Erythroblast (primary cell): ENCODE measurements around the gene ZNF614.

Source experiments
- GATA1 ChIP-seq: IDR thresholded peaks from 2 replicates; pipeline ENCODE4 v1.6.1; 2011; ENCODE audit warnings: low read depth, mild to moderate bottlenecking, control low read depth, low read length, moderate library complexity
- POLR2A ChIP-seq: IDR thresholded peaks from 2 replicates; pipeline ENCODE4 v1.6.1; 2011; ENCODE audit warnings: mild to moderate bottlenecking, low read length

DNA sequence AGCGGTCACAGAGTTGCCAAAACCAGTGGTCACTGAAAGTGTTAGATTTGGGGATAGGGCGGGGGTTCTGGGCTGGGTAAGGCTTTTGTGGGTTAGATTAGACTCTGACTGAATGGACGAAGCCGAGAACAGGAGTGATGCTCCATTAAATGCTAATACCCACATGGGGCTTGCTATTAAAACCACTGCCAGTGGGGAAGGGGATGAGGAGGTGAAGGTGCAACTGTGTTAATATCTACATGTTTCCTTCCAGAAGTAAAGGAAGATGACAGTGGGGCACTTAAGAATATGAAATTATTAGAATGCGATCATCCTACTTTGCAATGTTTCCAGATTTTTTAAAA, 573 bp upstream of the ZNF614 start:
- TF ChIP-seq POLR2A = no peak
- TF ChIP-seq GATA1 = no peak
